H54 (cell line): ENCODE measurements around the gene GALC.

Experiments
- DNase-seq: peaks from one replicate; pipeline ENCODE4 v3.0.0; 2011; ENCODE audit warnings: low spot score, mixed read lengths; ENCODE audit not compliant: insufficient read length
- FAIRE-seq: peaks from 3 replicates; lab custom pipeline; 2011; peaks lifted over from hg19 to GRCh38; lab: Jason Lieb, UNC
- POLR2A ChIP-seq: IDR thresholded peaks from 2 replicates; pipeline ENCODE4 v1.6.1; 2011; ENCODE audit warnings: low read depth, mild to moderate bottlenecking, low read length

The GALC gene

DNA sequence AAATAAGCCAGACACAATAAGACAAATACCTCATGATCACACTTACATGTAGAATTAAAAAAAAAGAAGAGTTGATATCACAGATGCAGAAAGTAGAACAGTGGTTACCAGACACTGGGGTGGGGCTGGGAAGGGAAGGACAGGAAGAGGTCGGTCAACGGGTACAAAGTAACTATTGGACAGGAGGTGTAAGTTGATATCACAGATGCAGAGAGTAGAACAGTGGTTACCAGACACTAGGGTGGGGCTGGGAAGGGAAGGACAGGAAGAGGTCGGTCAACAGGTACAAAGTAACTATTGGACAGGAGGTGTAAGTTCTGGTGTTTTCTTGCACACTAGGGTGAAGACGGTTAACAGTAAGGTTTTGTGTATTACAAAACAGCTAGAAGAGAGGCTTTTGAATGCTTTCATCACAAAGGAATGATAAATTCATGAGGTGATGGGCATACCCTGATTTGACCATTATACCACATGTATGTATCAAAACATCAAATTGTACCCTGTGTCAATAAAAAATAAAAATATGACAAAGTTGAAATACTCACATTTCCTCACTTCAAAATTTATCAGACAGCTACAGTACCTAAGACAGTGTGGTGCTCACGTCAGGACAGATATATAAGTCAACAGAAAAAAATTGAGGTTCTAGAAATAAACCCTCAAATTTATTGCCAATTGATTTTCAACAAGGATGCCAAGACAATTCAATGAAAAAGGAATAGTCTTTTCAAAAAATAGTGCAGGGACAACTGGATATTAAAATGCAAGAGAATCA is 32.8 kb downstream of the GALC start:
- FAIRE-seq (no peak), DNase-seq (no peak)
- no peak for TF ChIP-seq POLR2A

DNA sequence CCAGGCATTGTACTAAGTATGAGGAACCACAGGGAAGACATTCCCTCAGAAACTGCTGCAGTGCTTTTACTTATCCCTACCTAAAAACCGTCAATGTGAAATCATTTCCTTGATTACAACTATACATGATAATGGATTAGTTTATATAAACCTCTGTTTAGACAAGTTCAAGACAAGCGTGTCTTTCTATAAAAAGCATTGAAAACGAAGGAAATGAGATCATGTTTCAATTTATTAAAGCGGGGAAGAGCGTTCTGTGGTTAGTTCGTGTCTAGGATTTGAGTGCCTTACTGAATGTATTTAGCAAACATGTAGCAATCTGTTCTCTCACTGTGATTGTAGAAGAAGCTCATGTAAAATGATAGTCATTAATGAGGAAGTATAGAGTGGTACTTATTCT is 37.5 kb downstream of the GALC start:
- no peak for TF ChIP-seq POLR2A
- DNase-seq (no peak), FAIRE-seq (no peak)

DNA sequence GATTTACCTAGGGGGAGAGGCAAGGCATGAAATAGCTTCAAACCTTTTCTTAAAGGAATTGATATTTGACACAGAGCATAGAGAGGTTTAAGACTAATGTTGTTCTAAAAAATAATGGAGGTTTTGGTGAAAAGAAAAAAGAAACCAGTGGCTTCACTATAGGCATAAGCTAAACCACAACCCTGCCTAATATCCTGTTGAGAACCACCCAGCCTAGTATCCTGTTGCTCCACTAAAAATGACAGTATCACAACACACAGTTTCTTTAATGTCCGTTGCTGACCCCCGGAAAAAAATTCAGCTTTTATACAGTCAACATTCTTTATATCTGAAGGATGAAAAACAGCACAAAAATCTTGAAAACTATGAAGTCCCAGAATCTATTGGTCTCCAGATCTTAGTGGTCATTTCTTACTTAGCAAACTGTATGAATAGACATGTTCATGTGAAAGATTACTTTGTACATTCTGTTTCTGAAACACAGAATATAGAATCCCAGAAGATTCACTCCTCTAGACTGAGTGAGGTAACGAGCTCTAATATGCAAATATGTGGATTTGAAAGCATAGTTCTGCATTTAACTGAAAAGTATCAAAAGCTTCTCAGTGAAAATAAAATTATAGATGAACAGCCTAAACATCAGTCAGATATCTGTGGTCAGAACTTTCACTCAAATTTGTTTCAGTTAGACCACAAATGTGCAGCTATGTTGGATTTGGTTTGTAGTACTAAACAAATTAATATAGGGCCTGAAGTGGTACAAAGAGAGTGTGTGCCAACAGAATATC is 40.5 kb downstream of the GALC start:
- DNase-seq (no peak), FAIRE-seq (no peak)
- no peak for TF ChIP-seq POLR2A

DNA sequence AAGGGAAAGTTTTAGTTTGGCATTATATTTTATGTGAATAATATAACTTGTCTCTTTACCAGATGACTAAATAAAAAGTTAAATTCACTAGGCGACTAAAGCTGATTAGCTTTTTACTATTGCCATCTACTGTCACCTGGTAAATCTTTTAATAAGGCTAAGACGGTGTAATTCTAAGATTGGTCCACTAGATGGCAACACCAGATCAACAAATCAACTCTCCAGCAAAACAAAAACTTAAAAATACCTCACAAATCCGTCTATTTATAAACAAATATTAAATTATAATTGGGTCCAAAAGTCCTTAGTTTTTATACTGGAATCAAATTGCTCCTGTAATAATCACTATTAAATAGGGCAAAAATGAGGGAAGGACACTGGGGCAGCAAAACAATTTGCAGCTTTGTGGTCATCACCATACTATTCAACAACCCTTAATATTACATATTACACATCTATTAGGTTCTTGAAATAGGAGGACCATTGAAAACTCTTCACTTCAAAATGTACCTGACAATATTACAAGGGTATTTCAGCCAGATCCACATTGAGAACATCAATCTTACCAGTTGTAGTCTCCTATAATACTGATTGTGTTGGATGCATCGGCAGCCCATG is 47.9 kb downstream of the GALC start:
- DNase-seq (no peak), FAIRE-seq (no peak)

DNA sequence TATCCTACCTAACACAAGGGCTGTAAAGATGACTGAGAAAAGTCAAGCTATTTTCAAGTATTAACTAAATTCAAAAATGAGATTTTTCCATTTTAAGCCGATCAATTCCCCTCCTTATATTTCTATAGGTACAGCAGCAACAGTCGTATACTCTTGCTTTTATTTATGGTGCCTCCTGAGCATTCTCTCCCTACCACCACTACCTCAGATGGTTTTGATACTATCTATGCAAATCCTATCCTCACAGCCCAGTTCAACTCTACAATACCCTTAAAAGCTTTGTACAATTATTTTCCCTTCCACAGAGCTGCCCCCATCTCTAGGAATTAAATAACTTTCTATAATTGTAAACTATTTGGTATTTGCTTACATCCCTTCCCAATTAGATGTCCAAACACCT is 52.1 kb downstream of the GALC start:
- no peak for TF ChIP-seq POLR2A
- no peak for DNase-seq
- no peak for FAIRE-seq

More for the DNA sequence above, 47.9 kb downstream of the GALC start:
- TF ChIP-seq POLR2A = no peak

DNA sequence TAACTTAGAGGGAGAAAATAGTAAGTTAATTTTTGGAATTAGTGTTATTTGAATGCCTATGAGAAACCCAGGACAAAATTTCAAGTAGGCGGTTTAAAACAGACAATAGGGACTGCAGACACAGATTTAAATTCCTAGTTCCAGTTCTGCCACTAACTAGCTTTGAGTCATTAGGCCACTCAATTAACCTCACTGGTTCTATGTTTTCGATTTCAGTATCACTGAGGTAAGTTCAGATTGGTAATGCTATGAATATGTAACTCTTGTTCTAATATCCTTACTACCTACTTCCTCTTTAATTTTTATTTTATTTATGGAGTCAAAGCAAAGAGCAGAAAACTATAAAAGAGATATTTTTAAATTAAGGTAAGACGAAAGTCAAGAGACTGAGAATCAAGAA is 52.6 kb downstream of the GALC start:
- no peak for FAIRE-seq
- TF ChIP-seq POLR2A = no peak
- DNase-seq = no peak

DNA sequence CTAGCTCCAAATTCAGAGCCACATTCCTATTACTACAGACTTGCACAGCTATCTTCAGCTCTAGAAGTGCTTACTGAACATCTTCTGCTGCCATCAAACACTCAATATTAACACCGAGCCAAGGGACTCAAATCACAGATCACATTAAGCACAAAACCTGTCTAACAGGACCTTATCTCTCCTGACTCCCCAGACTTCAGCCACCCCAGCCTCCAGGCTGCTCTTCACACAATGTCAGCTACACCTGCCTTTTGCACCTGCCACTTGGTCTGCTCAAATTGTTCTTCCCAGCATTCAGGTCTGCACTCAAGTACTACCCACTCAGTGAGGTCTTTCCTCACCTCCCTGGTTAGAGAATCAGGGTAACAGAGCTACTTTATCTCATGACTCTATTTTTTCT is 57.1 kb downstream of the GALC start:
- no peak for FAIRE-seq

DNA sequence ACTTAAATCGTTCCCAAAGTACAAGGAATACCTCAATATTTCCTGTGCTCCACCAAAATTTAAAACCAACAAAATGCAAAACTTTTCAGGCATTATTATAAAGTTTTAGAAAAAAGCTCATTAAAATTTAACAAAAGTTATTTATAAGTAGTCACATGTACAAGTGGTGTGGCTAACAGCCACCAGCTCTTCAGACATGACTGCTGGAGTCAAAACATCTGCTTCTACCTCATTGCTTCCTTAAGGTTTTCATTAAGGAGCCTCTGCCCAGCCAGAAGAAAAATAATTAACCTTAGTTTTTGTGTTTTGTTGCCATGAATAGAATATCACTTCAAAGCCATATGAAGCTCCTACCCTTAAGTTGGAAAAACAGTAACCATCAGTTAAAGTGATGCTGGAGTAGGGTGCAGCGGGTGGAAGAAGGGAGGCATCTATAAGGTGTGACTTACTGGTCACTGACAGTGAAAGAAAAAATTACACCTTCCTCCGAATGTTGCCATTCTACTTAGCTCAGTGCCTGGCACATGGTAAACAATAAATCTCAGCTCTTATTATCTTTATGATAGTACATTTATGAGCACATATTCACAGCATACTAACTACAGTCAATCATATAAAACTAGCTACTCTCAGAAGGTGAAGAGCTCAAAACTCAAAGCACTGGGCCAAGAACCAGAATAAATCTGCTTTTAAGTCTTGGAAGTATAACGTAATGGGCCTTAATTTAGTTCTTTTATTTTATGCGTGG is 57.7 kb downstream of the GALC start:
- FAIRE-seq = no peak
- TF ChIP-seq POLR2A = no peak
- DNase-seq = no peak

More for the DNA sequence above, 57.1 kb downstream of the GALC start:
- TF ChIP-seq POLR2A = no peak
- DNase-seq = no peak

DNA sequence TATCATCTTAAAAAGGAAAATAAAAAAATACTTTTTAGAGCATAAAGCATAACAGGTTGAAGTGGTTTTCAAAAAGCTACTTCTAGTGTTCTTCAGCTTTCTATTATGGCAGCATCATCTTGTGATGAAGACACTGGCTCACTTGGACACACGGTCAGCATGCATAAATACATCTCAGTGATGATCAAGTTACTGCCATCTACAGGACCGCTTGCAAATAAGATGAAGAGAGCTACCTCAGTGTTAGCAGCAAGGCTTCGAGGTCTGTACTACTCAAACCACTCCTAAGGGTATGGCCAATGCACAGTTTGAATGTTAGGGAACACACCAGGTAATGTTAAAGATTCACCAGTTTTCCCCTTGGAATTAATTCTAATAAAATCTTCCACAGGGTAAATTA is 58.8 kb downstream of the GALC start:
- FAIRE-seq = no peak

DNA sequence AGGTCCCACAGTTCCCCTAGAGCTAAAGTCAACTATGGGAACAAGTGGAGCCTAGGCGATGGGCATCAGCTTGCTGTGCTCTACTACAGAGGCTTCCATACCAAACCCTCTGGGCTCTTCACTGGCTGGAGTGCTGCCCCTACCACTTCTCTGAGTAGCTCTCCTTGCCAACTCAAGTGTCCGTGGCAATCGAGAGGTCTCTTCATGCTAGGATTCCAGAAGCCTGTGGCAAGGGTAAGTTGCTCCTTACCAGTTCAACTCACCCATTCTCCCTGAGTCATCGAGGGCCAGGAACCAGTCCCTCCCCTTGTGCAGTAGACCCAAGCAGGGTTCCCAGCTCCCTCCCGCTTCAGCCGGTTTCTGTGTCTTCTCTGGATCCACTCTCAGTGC is 76.1 kb downstream of the GALC start:
- no peak for TF ChIP-seq POLR2A
- DNase-seq (no peak), FAIRE-seq (no peak)

More for the DNA sequence above, 58.8 kb downstream of the GALC start:
- DNase-seq = no peak
- TF ChIP-seq POLR2A = no peak

DNA sequence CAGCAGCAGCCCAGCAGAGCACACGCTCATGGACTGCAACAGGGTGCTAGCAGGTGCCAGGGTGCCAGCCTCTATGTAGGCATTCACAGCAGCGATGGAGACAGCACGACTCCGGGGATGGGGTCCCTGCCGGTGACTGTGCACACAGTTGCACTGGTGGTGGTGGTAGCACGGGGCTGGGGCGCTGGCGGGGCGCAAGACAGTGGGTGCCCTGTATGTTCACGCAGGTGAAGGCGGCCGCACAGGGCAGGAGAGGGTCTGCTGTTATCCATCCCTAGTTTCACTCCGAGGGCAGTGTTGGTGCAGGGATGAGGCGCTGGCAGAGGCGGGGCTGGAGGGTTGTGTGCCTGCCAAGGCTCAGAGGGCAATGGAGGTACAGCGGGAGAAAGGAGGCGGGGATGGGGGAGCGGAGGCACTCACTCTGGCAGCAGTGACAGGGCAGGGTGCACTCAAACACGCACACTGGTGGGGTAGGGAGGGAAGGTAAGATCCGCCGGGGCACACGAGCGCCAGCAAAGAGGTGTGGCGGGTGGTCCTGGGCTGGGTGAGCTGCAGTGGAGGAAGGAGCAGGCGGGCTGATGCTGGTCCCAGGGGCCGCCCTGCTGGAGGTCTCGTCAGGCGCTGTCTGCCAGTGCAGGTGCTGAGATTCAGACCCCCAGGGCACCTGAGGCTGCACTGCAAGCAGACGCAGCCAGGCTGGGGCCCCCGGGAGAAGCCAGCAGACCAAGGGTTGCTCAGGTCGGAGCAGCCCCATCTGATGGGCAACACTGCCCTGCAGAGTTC is 76.7 kb downstream of the GALC start:
- DNase-seq (no peak), FAIRE-seq (no peak)
- no peak for TF ChIP-seq POLR2A

DNA sequence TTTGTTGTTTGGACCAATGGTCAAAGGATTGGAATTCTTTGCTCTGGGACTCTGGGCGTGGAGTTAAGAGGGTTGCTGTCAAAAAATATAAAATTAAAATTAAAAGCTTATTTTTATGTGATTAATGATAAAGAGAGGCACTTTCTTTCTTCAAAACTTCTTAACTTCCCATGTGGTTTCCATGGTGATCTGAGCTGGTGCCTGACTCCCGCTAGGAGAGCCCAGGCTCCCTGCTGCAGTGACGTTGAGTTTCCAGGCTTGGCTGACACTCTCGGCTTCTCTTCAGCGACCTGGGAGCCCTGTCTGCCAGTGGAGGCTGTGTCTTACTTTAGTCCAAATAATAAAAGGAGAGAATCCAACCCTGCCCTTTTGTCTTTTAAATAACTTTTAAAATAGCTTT is 84.4 kb downstream of the GALC start:
- DNase-seq = no peak
- FAIRE-seq = no peak
- no peak for TF ChIP-seq POLR2A

DNA sequence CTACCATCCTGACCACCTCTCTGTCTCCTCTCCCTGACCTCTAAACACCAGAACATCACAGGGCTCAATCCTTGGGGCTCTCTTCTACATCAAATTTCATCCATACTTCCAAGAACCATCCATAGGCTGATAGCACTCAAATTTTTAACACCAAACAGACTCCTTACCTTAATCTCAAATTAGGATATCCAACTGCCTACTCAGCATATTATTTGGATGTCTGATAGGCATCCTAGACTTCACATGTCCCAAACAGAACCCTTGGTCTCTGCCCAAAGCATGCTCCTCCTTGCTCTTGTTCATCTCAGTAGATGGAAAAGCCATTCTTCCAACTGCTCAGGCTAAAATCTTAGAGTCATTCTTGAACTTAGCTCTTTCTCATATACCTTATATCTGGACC is 91.3 kb downstream of the GALC start:
- no peak for DNase-seq
- FAIRE-seq = no peak
- TF ChIP-seq POLR2A = no peak
